Endothelial cell (in vitro differentiated cells): ENCODE results near the gene DNMT3A. TPM values are rescaled to one million over a fixed set of nuclear protein-coding genes. Genes with fewer than 3 reads are reported as not detected.

Source experiments
- DNase-seq: peaks from one replicate; pipeline ENCODE4 v3.0.0; 2021; ENCODE audit warnings: low spot score
- H3K27ac Mint-ChIP-seq: one replicate; pipeline ENCODE4 v1.8.0; 2021; ENCODE audit warnings: mixed read lengths, inconsistent platforms; ENCODE audit not compliant: unreplicated experiment
- H3K27me3 Mint-ChIP-seq: one replicate; pipeline ENCODE4 v1.8.0; 2021; ENCODE audit warnings: mild to moderate bottlenecking, moderate library complexity, mixed read lengths, inconsistent platforms; ENCODE audit not compliant: unreplicated experiment
- H3K36me3 Mint-ChIP-seq: one replicate; pipeline ENCODE4 v1.8.0; 2021; ENCODE audit warnings: mild to moderate bottlenecking, low read depth, mixed read lengths, inconsistent platforms; ENCODE audit not compliant: unreplicated experiment
- H3K4me1 Mint-ChIP-seq: one replicate; pipeline ENCODE4 v1.8.0; 2021; ENCODE audit warnings: mild to moderate bottlenecking, mixed read lengths, inconsistent platforms; ENCODE audit not compliant: unreplicated experiment
- H3K4me3 Mint-ChIP-seq: one replicate; pipeline ENCODE4 v1.8.0; 2021; ENCODE audit warnings: mild to moderate bottlenecking, mixed read lengths, inconsistent platforms; ENCODE audit not compliant: unreplicated experiment
- H3K9me3 Mint-ChIP-seq: one replicate; pipeline ENCODE4 v1.8.0; 2021; ENCODE audit warnings: mixed read lengths, inconsistent platforms; ENCODE audit not compliant: unreplicated experiment
- CTCF ChIP-seq: fragments of 200-600 bp; sonication (generic); IDR thresholded peaks from one replicate; pipeline ENCODE4 v1.5.0; 2021; ENCODE audit warnings: antibody characterized with exemption; ENCODE audit not compliant: unreplicated experiment
- total RNA-seq: library from RNA; stranded (reverse); fragmentation: NEBNext Ultra II Directional; extraction: Animal tissue kit (Norgen Biotek cat#: 25700); gene quantifications from one replicate; pipeline ENCODE4 v1.2.1, GENCODE V29; 2021; ENCODE audit not compliant: unreplicated experiment

Gene DNMT3A
- total RNA-seq, 1 donor from 2014 or later = 177 TPM

- no peak for TF ChIP-seq CTCF
- H3K27me3 Mint-ChIP-seq = peaks cover 13% of the 10 kb centered on the region
- H3K27ac Mint-ChIP-seq = no peak overlapping the region
- no peak overlapping the region for H3K4me3 Mint-ChIP-seq
- no peak for DNase-seq
- no peaks in the 10 kb centered on the region for H3K36me3 Mint-ChIP-seq
- H3K4me1 Mint-ChIP-seq = peaks cover 4% of the 10 kb centered on the region
- no peaks in the 10 kb centered on the region for H3K9me3 Mint-ChIP-seq
Measured at GRCh38 chr2:25374411-25374810, 32.7 kb upstream of the DNMT3A start.

DNA sequence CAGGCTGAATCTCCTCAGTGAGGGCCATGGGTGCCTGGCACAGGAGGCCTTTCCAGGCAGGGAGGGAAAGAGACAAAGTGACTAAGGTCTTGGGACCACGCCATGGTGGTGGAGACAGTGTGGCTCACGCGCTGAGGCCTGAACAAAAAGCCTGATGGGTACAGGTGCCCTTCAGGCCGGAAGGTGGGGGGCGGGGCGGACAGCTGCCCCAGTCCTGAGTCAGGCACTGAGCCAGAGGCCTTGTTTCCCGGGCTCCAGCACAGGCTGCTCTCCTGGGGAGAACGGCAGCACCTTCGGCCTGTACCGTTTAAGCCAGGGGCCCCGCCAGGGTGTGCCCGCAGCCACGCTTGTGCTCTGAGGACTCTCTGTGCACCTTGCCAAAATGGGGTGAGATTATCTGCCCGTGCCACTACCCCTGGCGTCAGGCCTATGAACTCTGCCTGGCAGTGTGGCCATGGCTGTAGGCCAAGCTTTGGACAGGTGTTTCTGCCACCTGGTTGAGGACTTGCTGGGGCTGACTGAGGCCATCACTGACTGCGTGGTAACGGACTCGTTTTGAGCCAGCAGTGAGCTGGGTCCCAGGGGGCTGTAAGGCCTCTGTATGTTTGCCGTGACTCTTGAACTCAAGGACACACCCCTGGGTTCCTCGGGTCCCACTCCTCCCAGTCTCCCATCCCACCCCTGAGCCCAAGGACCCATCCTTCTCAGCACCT, 31.7 kb upstream of the DNMT3A start:
- H3K4me3 Mint-ChIP-seq = no peak overlapping the region
- H3K27me3 Mint-ChIP-seq = peaks cover 13% of the 10 kb centered on the region
- no peak for TF ChIP-seq CTCF
- no peaks in the 10 kb centered on the region for H3K9me3 Mint-ChIP-seq
- no peak for DNase-seq
- peaks cover 4% of the 10 kb centered on the region for H3K4me1 Mint-ChIP-seq
- H3K36me3 Mint-ChIP-seq = no peaks in the 10 kb centered on the region
- no peak overlapping the region for H3K27ac Mint-ChIP-seq

- Mint-ChIP-seq H3K4me3 (no peak overlapping the region), H3K9me3 (no peaks in the 10 kb centered on the region)
Measured at GRCh38 chr2:25372405-25373268, 30.9 kb upstream of the DNMT3A start.

DNA sequence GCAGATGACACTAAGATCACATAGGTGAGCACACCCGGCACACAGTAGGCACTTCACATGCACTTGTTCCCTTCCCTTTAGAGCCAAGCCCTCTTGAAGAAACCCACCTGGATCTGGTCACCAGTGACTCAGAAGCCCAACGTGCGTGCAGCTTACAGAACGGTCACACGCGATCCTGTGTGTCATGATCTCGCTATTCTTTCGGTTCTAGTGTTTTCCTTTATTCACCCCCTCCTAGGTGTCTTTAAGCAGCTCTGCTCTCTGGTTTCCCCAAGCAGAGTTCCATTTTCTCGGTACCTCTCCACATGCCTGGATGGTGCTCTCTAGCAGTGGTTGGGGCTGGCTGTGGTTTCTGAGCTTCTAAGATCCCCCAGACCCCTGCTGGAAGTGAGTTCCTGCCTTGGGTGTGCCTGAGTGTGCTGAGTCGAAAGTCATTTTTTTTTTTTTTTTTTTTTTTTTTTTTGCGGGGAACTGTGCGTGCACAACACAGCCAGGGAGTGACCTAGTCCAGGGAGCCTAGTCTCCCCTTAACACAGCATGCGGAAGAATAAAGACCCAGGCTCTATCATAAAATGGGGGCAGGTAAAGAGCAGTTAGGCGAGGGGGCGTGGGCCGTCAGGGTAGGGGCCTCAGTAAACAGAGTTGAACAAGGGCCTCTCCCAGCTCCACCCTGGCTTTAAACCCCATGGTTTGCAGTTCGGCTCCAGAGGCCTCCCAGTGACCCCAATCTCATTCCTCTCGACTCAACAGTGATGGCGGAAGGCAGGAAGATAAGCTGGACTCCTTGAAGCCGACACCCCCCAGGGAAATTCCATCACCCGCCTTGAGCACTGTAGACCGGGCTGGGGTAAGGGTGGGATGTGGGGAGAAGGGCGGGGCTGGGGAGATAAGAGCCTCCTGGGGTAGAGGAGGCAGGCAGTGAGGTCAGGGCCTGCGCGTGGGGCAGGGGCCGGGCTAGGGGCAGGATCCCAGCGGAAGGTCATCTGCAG, 29.8 kb upstream of the DNMT3A start:
- peaks cover 11% of the 10 kb centered on the region for H3K27me3 Mint-ChIP-seq
- no peak overlapping the region for H3K27ac Mint-ChIP-seq
- TF ChIP-seq CTCF = no peak
- H3K36me3 Mint-ChIP-seq = no peaks in the 10 kb centered on the region
- H3K4me3 Mint-ChIP-seq = no peak overlapping the region
- H3K4me1 Mint-ChIP-seq = peaks cover 4% of the 10 kb centered on the region
- H3K9me3 Mint-ChIP-seq = no peaks in the 10 kb centered on the region
- no peak for DNase-seq

More at GRCh38 chr2:25372405-25373268, 30.9 kb upstream of the DNMT3A start:
- H3K27ac Mint-ChIP-seq = no peak overlapping the region
- no peak for TF ChIP-seq CTCF
- DNase-seq = no peak
- peaks cover 11% of the 10 kb centered on the region for H3K27me3 Mint-ChIP-seq
- peaks cover 4% of the 10 kb centered on the region for H3K4me1 Mint-ChIP-seq
- no peaks in the 10 kb centered on the region for H3K36me3 Mint-ChIP-seq
